ENCODE data around the gene CETN3.
"Not testable (repeated sequence)": the region's sequence is repeated elsewhere in the genome, so short reads cannot be mapped to it uniquely, and the experiment has no call there.

Gene CETN3

DNA sequence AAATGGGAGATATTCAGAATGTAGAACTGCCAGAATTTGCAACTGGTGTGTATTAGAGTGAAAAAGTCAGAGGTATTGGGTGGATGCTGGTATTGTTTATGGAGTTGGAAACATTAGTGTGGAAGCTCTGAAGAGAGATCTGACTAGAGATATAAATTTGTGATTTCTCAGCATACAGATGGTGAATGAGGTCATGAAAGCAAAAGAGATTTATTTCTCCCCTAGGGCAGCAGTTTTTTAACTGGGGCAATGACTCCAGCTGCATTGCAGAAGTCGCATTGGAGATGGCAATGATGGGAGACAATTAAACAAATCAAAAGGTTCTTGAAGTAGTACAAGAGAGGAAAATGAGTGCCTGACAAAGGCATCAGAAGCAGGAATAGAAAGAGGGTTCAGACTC is 64.9 kb downstream of the CETN3 start:
- no peak overlapping the region for H3K4me3 ChIP-seq (ENCODE audit: low read length)
- no peak for DNase-seq (ENCODE audit: low read depth, low spot score)

DNA sequence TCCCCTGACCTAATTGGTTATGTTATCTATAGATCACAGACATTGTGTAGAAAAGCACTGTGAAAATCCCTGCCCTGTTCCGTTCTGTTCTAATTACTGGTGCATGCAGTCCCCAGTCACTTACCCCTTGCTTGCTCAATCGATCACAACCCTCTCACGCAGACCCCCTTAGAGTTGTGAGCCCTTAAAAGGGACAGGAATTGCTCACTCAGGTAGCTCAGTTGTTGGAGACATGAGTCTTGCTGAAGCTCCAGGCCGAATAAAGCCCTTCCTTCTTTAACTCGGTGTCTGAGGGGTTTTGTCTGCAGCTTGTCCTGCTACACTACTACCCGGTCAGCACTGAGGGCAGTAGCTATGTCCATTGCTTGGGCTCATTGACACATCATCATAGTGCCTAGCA is 65.8 kb downstream of the CETN3 start:
- not testable (repeated sequence) for DNase-seq (ENCODE audit: low read depth, low spot score); H3K4me3 ChIP-seq (ENCODE audit: low read length)

DNA sequence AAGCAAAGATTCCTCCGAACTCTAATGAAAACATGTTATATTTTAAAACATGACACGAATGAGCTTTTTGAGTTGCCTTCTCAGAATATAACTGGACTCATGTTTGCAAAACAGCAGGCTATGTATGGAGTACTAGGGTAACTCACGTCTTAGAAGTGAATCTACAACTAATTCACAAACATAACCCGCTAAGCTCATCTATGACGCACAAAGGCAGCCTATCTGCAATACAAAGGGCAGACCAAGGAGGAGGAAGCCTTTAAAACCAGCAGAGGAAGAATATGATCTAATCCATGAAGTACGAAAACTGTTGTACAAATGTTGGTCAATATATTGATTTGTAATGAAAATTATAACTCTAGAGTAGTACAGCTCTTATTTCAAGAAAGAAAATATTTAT is 67.0 kb downstream of the CETN3 start:
- DNase-seq (ENCODE audit: low read depth, low spot score) = no peak
- H3K4me3 ChIP-seq (ENCODE audit: low read length) = no peak overlapping the region
